Astrocyte (in vitro differentiated cells and primary cell): Measurements from ENCODE around the gene ANO8. TPM values are rescaled to one million over a fixed set of nuclear protein-coding genes. Genes with fewer than 3 reads are reported as not detected.
"Not testable (repeated sequence)": the region's sequence is repeated elsewhere in the genome, so short reads cannot be mapped to it uniquely, and the experiment has no call there.

Experiments used
- DNase-seq: peaks from one replicate; pipeline ENCODE4 v3.0.0-alpha.2; 2010; ENCODE audit warnings: low read depth
- FAIRE-seq: peaks from 2 replicates; lab custom pipeline; 2011; peaks lifted over from hg19 to GRCh38; lab: Jason Lieb, UNC
- H2AFZ ChIP-seq: 2 replicates; pipeline ENCODE4 v1.6.0; 2012; ENCODE audit warnings: low read depth, low read length, inconsistent platforms
- H3K27ac ChIP-seq: 2 replicates; pipeline ENCODE4 v1.5.1; 2011; ENCODE audit warnings: low read depth, low read length, inconsistent platforms
- H3K27me3 ChIP-seq: 2 replicates; pipeline ENCODE4 v1.6.0; 2011; ENCODE audit warnings: low read length, inconsistent platforms; ENCODE audit not compliant: insufficient read depth
- H3K36me3 ChIP-seq: 2 replicates; pipeline ENCODE4 v1.5.1; 2011; ENCODE audit warnings: low read length, inconsistent platforms; ENCODE audit not compliant: insufficient read depth
- H3K4me1 ChIP-seq: 2 replicates; pipeline ENCODE4 v1.5.1; 2011; ENCODE audit warnings: low read length, inconsistent platforms; ENCODE audit not compliant: insufficient read depth
- H3K4me2 ChIP-seq: 2 replicates; pipeline ENCODE4 v1.6.0; 2012; ENCODE audit warnings: low read length, inconsistent platforms
- H3K4me3 ChIP-seq: 2 replicates; pipeline ENCODE4 v1.5.1; 2011; ENCODE audit warnings: low read depth, mild to moderate bottlenecking, low read length, inconsistent platforms; ENCODE audit not compliant: insufficient read depth
- H3K79me2 ChIP-seq: 2 replicates; pipeline ENCODE4 v1.6.0; 2012; ENCODE audit warnings: mild to moderate bottlenecking, low read length, inconsistent platforms; ENCODE audit not compliant: insufficient read depth
- H3K9ac ChIP-seq: 2 replicates; pipeline ENCODE4 v1.6.0; 2012; ENCODE audit warnings: mild to moderate bottlenecking, low read length, inconsistent platforms
- H3K9me3 ChIP-seq: 2 replicates; pipeline ENCODE4 v1.5.1; 2012; ENCODE audit warnings: low read depth, mild to moderate bottlenecking, low read length, inconsistent platforms; ENCODE audit not compliant: insufficient read depth
- H4K20me1 ChIP-seq: 2 replicates; pipeline ENCODE4 v1.6.0; 2012; ENCODE audit warnings: low read length, inconsistent platforms; ENCODE audit not compliant: insufficient read depth
- H3K27ac Mint-ChIP-seq: one replicate; pipeline ENCODE4 v1.8.0; 2021; ENCODE audit warnings: mild to moderate bottlenecking, mixed read lengths; ENCODE audit not compliant: unreplicated experiment
- H3K27me3 Mint-ChIP-seq: one replicate; pipeline ENCODE4 v1.8.0; 2021; ENCODE audit warnings: low read depth, mixed read lengths; ENCODE audit not compliant: unreplicated experiment
- H3K36me3 Mint-ChIP-seq: one replicate; pipeline ENCODE4 v1.8.0; 2021; ENCODE audit warnings: low read depth, mixed read lengths; ENCODE audit not compliant: unreplicated experiment
- H3K4me1 Mint-ChIP-seq: one replicate; pipeline ENCODE4 v1.8.0; 2021; ENCODE audit warnings: low read depth, mixed read lengths; ENCODE audit not compliant: unreplicated experiment
- H3K4me3 Mint-ChIP-seq: one replicate; pipeline ENCODE4 v1.8.0; 2021; ENCODE audit warnings: mild to moderate bottlenecking, moderate library complexity, mixed read lengths; ENCODE audit not compliant: unreplicated experiment
- H3K9me3 Mint-ChIP-seq: one replicate; pipeline ENCODE4 v1.8.0; 2021; ENCODE audit warnings: mild to moderate bottlenecking, mixed read lengths; ENCODE audit not compliant: unreplicated experiment
- CTCF ChIP-seq: IDR thresholded peaks from 2 replicates; pipeline ENCODE4 v1.5.1; 2011; ENCODE audit warnings: low read depth, mild to moderate bottlenecking, inconsistent platforms, low read length, moderate library complexity; ENCODE audit not compliant: insufficient read depth
- EZH2 ChIP-seq: IDR thresholded peaks from 2 replicates; pipeline ENCODE4 v1.6.1; 2012; ENCODE audit warnings: mild to moderate bottlenecking, low read length, inconsistent platforms; ENCODE audit not compliant: insufficient read depth
- total RNA-seq: library from RNA; stranded (reverse); gene quantifications from 2 replicates; pipeline ENCODE4 v1.2.1, GENCODE V29; 2021

The ANO8 gene
- total RNA-seq, 1 donor from 2014 or later: 8.1 TPM

- Histone ChIP-seq H3K27ac (no peak overlapping the region), H3K9ac (no peak overlapping the region), H3K4me3 (no peak overlapping the region), H3K9me3 (no peaks in the 10 kb centered on the region), H3K27me3 (peaks cover 2% of the 10 kb centered on the region), H3K4me2 (no peak overlapping the region), H4K20me1 (no peaks in the 10 kb centered on the region), H3K79me2 (no peaks in the 10 kb centered on the region), H3K4me1 (no peaks in the 10 kb centered on the region), H3K36me3 (no peaks in the 10 kb centered on the region), H2AFZ (no peak overlapping the region)
- peaks cover 2% of the 10 kb centered on the region for H3K36me3 Mint-ChIP-seq
- H3K27ac Mint-ChIP-seq: no peak overlapping the region
- no peaks in the 10 kb centered on the region for H3K9me3 Mint-ChIP-seq
- FAIRE-seq: no peak
- DNase-seq: peak; percentile 6
- H3K4me3 Mint-ChIP-seq: no peak overlapping the region
- TF ChIP-seq EZH2: no peak
- H3K4me1 Mint-ChIP-seq: no peaks in the 10 kb centered on the region
- peaks cover 17% of the 10 kb centered on the region for H3K27me3 Mint-ChIP-seq
Measured at GRCh38 chr19:17370026-17370587, 35.5 kb upstream of the ANO8 start.

- Mint-ChIP-seq H3K27me3 (peaks cover 33% of the 10 kb centered on the region), H3K27ac (no peak overlapping the region), H3K4me1 (no peaks in the 10 kb centered on the region), H3K9me3 (peaks cover 2% of the 10 kb centered on the region), H3K4me3 (no peak overlapping the region), H3K36me3 (peaks cover 10% of the 10 kb centered on the region)
- no peaks in the 10 kb centered on the region for H3K79me2 ChIP-seq
- H3K27ac ChIP-seq: no peak overlapping the region
- H3K4me3 ChIP-seq: no peak overlapping the region
- TF ChIP-seq CTCF (no peak), EZH2 (no peak)
- H4K20me1 ChIP-seq: no peaks in the 10 kb centered on the region
- no peak overlapping the region for H3K4me2 ChIP-seq
- H3K36me3 ChIP-seq: no peaks in the 10 kb centered on the region
- H3K27me3 ChIP-seq: peaks cover 2% of the 10 kb centered on the region
- FAIRE-seq (no peak), DNase-seq (no peak)
- H3K4me1 ChIP-seq: no peaks in the 10 kb centered on the region
- H2AFZ ChIP-seq: no peak overlapping the region
- H3K9ac ChIP-seq: no peak overlapping the region
- H3K9me3 ChIP-seq: no peaks in the 10 kb centered on the region
Measured at GRCh38 chr19:17365361-17365760, 30.7 kb upstream of the ANO8 start.

DNA sequence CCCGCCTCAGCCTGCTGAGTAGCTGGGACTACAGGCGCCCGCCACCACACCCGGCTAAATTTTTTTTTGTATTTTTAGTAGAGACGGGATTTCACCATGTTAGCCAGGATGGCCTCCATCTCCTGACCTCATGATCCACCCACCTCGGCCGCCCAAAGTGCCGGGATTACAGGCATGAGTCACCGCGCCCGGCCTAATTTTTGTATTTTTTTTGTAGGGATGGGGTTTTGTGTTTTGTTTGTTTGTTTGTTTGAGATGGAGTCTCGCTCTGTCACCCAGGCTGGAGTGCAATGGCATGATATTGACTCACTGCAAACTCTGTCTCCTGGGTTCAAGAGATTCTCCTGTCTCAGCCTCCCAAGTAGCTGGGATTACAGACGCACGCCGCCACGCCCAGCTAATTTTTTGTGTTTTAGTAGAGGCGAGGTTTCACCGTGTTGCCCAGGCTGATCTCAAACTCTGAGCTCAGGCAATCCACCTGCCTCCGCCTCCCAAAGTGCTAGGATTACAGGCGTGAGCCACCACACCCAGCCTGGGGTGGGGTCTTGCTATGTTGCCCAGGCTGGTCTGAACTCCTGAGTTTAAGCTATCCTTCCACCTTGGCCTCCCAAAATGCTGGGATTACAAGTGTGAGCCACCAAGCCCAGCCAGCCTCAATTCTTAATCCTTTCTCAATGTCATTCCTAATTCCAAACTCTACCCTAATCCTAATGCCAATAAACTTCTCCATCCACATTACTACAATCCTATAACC lies 29.4 kb upstream of the ANO8 start:
- not testable (repeated sequence) for H3K27me3 ChIP-seq, H3K27ac Mint-ChIP-seq, DNase-seq, H4K20me1 ChIP-seq, H3K4me1 ChIP-seq, H3K79me2 ChIP-seq, H3K9ac ChIP-seq, H3K4me1 Mint-ChIP-seq, H3K4me2 ChIP-seq, H3K4me3 Mint-ChIP-seq, H3K27ac ChIP-seq, H3K9me3 Mint-ChIP-seq, H3K36me3 ChIP-seq, H3K9me3 ChIP-seq, H2AFZ ChIP-seq, H3K4me3 ChIP-seq, FAIRE-seq
- Mint-ChIP-seq H3K36me3 (peaks cover 10% of the 10 kb centered on the region), H3K27me3 (peaks cover 38% of the 10 kb centered on the region)
